SU-DHL-6 (cell line): ENCODE results near the gene CDC25C.

Source experiments
- H2AFZ ChIP-seq: fragments of 200-600 bp; sonication (generic); 2 replicates; pipeline ENCODE4 v1.6.1; 2014; ENCODE audit warnings: low read depth, mild to moderate bottlenecking, moderate library complexity, mixed read lengths, antibody characterized with exemption, low read length; ENCODE audit not compliant: severe bottlenecking
- H3F3A ChIP-seq: fragments of 200-600 bp; shearing (Covaris generic); 2 replicates; pipeline ENCODE4 v1.6.0; 2016; ENCODE audit warnings: antibody characterized with exemption, mild to moderate bottlenecking; ENCODE audit not compliant: insufficient read depth
- H3K27ac ChIP-seq: fragments of 200-600 bp; sonication (generic); 2 replicates; pipeline ENCODE4 v1.5.1; 2016; ENCODE audit warnings: low read depth, mild to moderate bottlenecking, low read length, moderate library complexity, mixed read lengths
- H3K27me3 ChIP-seq: fragments of 200-600 bp; sonication (generic), shearing (Covaris generic); 2 replicates; pipeline ENCODE4 v1.6.0; 2014; ENCODE audit warnings: mild to moderate bottlenecking, low read length
- H3K36me3 ChIP-seq: fragments of 200-600 bp; sonication (generic); 2 replicates; pipeline ENCODE4 v1.6.1; 2014; ENCODE audit warnings: mild to moderate bottlenecking, low read length, mixed read lengths
- H3K4me2 ChIP-seq: fragments of 300-600, 200-600 bp; shearing (Covaris generic), sonication (generic); 2 replicates; pipeline ENCODE4 v1.6.0; 2014; ENCODE audit warnings: low read length, low read depth, mild to moderate bottlenecking; ENCODE audit not compliant: poor library complexity, severe bottlenecking
- H3K4me3 ChIP-seq: fragments of 200-600 bp; sonication (generic); 2 replicates; pipeline ENCODE4 v1.5.1; 2014; ENCODE audit warnings: antibody characterized with exemption, low read length, mild to moderate bottlenecking, mixed read lengths; ENCODE audit not compliant: insufficient read depth, poor library complexity, severe bottlenecking
- H3K79me2 ChIP-seq: fragments of 200-600 bp; sonication (generic); 2 replicates; pipeline ENCODE4 v1.6.1; 2014; ENCODE audit warnings: mild to moderate bottlenecking, low read length, moderate library complexity; ENCODE audit not compliant: insufficient read depth
- H3K9ac ChIP-seq: fragments of 200-600 bp; sonication (generic); 2 replicates; pipeline ENCODE4 v1.7.0; 2014; ENCODE audit warnings: mild to moderate bottlenecking, low read length
- H3K9me2 ChIP-seq: fragments of 200-600 bp; sonication (generic); replicated peaks from 2 replicates; pipeline ENCODE4 v1.6.1; 2014; ENCODE audit warnings: low read length; ENCODE audit not compliant: insufficient read depth
- H3K9me3 ChIP-seq: fragments of 200-600 bp; sonication (generic); 2 replicates; pipeline ENCODE4 v1.6.1; 2014; ENCODE audit warnings: low read length, mixed read lengths; ENCODE audit not compliant: insufficient read depth
- H4K20me1 ChIP-seq: fragments of 200-600 bp; sonication (generic); 2 replicates; pipeline ENCODE4 v1.6.1; 2014; ENCODE audit warnings: low read depth, mild to moderate bottlenecking, antibody characterized with exemption, low read length, moderate library complexity, mixed read lengths
- CTCF ChIP-seq: fragments of 200-600 bp; sonication (generic); IDR thresholded peaks from one replicate; pipeline ENCODE4 v1.5.1; 2017; ENCODE audit warnings: antibody characterized with exemption, mild to moderate bottlenecking, low read length, moderate library complexity; ENCODE audit not compliant: insufficient read depth, poor library complexity, severe bottlenecking
- EZH2phosphoT487 ChIP-seq: fragments of 200-600 bp; sonication (generic), shearing (Covaris generic); conservative IDR thresholded peaks from 2 replicates; pipeline ENCODE4 v1.6.1; 2018; ENCODE audit warnings: mild to moderate bottlenecking, antibody characterized with exemption, low read length, moderate library complexity, mixed read lengths

CDC25C gene

GRCh38 chr5:138352071-138352721, 20.6 kb upstream of the CDC25C start, which contains the start of gene KDM3B:
Gene KDM3B, plus strand, starts transcription at chr5:138352685. Its CDS starts 111 bp downstream, at chr5:138352796.
- Histone ChIP-seq H3K79me2 (peaks cover 42% of the 10 kb centered on the region), H3K27ac (peak within 1 kb of the TSS; percentile 97), H3K4me2 (peak within 1 kb of the TSS; percentile 83), H2AFZ (peak within 1 kb of the TSS; percentile 82), H3K9ac (peak within 1 kb of the TSS; percentile 98), H3K36me3 (no peaks in the 10 kb centered on the region), H3K27me3 (no peaks in the 10 kb centered on the region), H3F3A (peaks cover 23% of the 10 kb centered on the region), H4K20me1 (peaks cover 12% of the 10 kb centered on the region; the same call in 1 of the 2 replicates), H3K9me2 (no peaks in the 10 kb centered on the region), H3K9me3 (no peaks in the 10 kb centered on the region; the same call in 1 of the 2 replicates), H3K4me3 (peak within 1 kb of the TSS; percentile 100)
- no peak for TF ChIP-seq EZH2phosphoT487
- peak; percentile 99 for TF ChIP-seq CTCF

GRCh38 chr5:138351517-138351916, 19.9 kb upstream of the CDC25C start:
- no peak overlapping the region for H3K9ac ChIP-seq
- TF ChIP-seq EZH2phosphoT487 (no peak), CTCF (no peak)
- no peak overlapping the region for H3K4me2 ChIP-seq
- no peaks in the 10 kb centered on the region for H3K36me3 ChIP-seq
- peaks cover 23% of the 10 kb centered on the region for H3F3A ChIP-seq
- H3K79me2 ChIP-seq, result peaks cover 36% of the 10 kb centered on the region
- no peak overlapping the region for H3K27ac ChIP-seq
- no peak overlapping the region for H2AFZ ChIP-seq
- H4K20me1 ChIP-seq, result peaks cover 12% of the 10 kb centered on the region; the same call in 1 of the 2 replicates
- no peaks in the 10 kb centered on the region for H3K9me2 ChIP-seq
- H3K9me3 ChIP-seq, result no peaks in the 10 kb centered on the region; the same call in 1 of the 2 replicates
- no peak overlapping the region for H3K4me3 ChIP-seq
- H3K27me3 ChIP-seq, result no peaks in the 10 kb centered on the region

DNA sequence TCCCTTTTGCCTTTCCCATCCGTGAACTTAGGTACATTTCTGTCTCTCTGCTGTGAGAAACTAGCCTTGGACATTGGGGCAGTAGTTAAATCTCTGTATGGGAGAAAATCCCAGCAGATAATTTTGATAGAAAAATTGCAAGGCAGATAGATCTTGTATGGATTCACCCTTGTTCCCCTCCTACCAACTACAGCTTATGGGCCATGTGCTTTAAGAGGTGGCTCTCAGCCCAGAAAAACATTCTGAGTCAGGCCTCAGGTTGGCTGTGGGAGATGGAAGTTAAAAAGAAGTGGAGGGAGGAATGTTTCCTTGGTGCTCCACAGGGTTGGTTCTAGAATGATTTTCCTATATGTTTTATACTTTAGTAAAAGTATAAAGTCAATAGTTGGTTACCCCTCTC, 19.5 kb upstream of the CDC25C start:
- Histone ChIP-seq H4K20me1 (peaks cover 9% of the 10 kb centered on the region; the same call in 1 of the 2 replicates), H3K9me2 (no peaks in the 10 kb centered on the region), H3K9me3 (no peaks in the 10 kb centered on the region; the same call in 1 of the 2 replicates), H3K79me2 (peaks cover 31% of the 10 kb centered on the region), H3K36me3 (no peaks in the 10 kb centered on the region), H2AFZ (no peak overlapping the region), H3K27me3 (no peaks in the 10 kb centered on the region), H3K4me2 (no peak overlapping the region), H3K4me3 (no peak overlapping the region), H3K27ac (no peak overlapping the region), H3F3A (peaks cover 23% of the 10 kb centered on the region), H3K9ac (no peak overlapping the region)
- TF ChIP-seq EZH2phosphoT487, result no peak
- TF ChIP-seq CTCF, result no peak
